Activated naive CD8-positive, alpha-beta T cell treated with anti-CD3 and anti-CD28 coated beads, Interleukin-2, amount 10 ng/mL, durations not matched to agents 7 days and 5 days (primary cell): ENCODE measurements around the gene MAP2K7. TPM values are rescaled to one million over a fixed set of nuclear protein-coding genes. Genes with fewer than 3 reads are reported as not detected.
"Not testable (repeated sequence)": the region's sequence is repeated elsewhere in the genome, so short reads cannot be mapped to it uniquely, and the experiment has no call there.

Source experiments
- ATAC-seq: fragments of 150-1000 bp; cut with Tn5 transposase; one replicate; pipeline ENCODE4 v1.10.0; 2021; ENCODE audit warnings: low read depth, moderate library complexity
- POLR2A ChIA-PET: fragments of 350-600 bp; sonication (Branson Sonifier 250); formaldehyde crosslinking; loops from one replicate; lab custom pipeline; 2021; ENCODE audit warnings: antibody characterized with exemption; lab: Charles Lee
- DNase-seq: peaks from one replicate; pipeline ENCODE4 v3.0.0; 2021
- H3K27ac Mint-ChIP-seq: one replicate; pipeline ENCODE4 v1.8.0; 2022; ENCODE audit warnings: mild to moderate bottlenecking, mixed read lengths
- H3K27me3 Mint-ChIP-seq: one replicate; pipeline ENCODE4 v1.8.0; 2022; ENCODE audit warnings: mild to moderate bottlenecking, moderate library complexity, mixed read lengths
- H3K36me3 Mint-ChIP-seq: one replicate; pipeline ENCODE4 v1.8.0; 2021; ENCODE audit warnings: mild to moderate bottlenecking, mixed read lengths
- H3K4me1 Mint-ChIP-seq: one replicate; pipeline ENCODE4 v1.8.0; 2021; ENCODE audit warnings: mixed read lengths
- H3K4me3 Mint-ChIP-seq: one replicate; pipeline ENCODE4 v1.8.0; 2022; ENCODE audit warnings: mild to moderate bottlenecking, moderate library complexity, mixed read lengths
- H3K9me3 Mint-ChIP-seq: one replicate; pipeline ENCODE4 v1.8.0; 2021; ENCODE audit warnings: mixed read lengths
- total RNA-seq, 2 experiments: library from RNA; stranded (reverse); gene quantifications; one replicate each; pipeline ENCODE4 v1.2.3, GENCODE V29; 2021

The MAP2K7 gene
- total RNA-seq, 2 experiments from 2014 or later, result 46.8 to 46.9 TPM

DNA sequence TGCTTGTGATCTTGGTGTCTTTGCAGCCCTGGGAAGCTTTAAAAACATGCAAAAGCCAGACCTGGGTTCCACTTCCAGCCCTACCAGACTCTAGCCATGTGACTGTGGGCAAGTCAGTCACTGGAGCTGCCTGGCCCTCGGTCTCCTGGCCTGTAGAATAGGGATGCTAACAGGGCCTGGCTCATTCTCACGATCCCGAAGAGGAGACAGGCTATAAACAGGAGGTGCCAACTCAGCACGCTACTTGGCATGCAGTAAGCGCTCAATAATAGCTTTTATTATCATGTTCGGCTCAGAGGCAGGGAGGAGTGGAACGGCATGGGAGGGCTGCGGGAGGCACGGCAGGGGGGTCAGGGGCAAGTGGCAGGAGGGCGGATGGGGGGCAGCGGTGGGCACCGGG lies 20.6 kb downstream of the MAP2K7 start:
- DNase-seq (no peak), ATAC-seq (no peak)
- Mint-ChIP-seq H3K9me3 (no peaks in the 10 kb centered on the region), H3K27ac (peak overlapping the region; percentile 34), H3K36me3 (no peaks in the 10 kb centered on the region), H3K4me3 (peak overlapping the region; percentile 22), H3K27me3 (peaks cover 8% of the 10 kb centered on the region), H3K4me1 (peaks cover 17% of the 10 kb centered on the region)
- POLR2A ChIA-PET, result interaction anchor here (0.9 kb wide), 1 partner anchor 20 kb away, joined by 4 read pairs; the partner anchor contains the start of gene MAP2K7

DNA sequence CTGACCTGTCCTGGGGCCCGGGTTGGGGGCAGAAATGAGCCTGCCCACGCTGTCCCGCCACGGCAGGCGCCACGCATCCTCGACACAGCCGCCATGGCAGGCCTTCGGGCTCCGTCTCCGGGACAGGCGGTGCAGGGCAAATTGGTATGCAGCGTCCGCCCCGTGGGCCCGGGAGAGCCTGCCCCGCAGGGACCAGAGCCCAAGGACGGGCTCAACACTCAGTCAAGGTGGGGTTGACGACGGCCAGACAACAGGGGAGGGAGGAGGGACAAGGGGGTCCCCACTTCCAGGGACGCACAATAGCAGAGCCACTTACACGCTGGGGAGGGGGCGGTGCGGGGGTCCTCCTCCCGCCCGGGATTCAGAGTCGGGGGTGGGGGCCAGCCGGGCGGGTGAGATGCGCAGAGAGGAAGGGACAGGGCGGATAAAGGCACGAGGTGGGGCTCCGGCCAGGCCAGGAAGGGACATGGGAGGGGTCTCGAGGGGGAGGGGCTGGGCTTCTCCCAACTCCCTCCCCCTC lies 21.0 kb downstream of the MAP2K7 start:
- H3K36me3 Mint-ChIP-seq, result no peaks in the 10 kb centered on the region
- peaks cover 4% of the 10 kb centered on the region for H3K27me3 Mint-ChIP-seq
- H3K4me1 Mint-ChIP-seq, result peaks cover 15% of the 10 kb centered on the region
- no peaks in the 10 kb centered on the region for H3K9me3 Mint-ChIP-seq
- POLR2A ChIA-PET, result interaction anchor here (0.9 kb wide), 1 partner anchor 21 kb away, joined by 4 read pairs; the partner anchor contains the start of gene MAP2K7
- H3K4me3 Mint-ChIP-seq, result no peak overlapping the region
- ATAC-seq (no peak), DNase-seq (no peak)
- no peak overlapping the region for H3K27ac Mint-ChIP-seq

DNA sequence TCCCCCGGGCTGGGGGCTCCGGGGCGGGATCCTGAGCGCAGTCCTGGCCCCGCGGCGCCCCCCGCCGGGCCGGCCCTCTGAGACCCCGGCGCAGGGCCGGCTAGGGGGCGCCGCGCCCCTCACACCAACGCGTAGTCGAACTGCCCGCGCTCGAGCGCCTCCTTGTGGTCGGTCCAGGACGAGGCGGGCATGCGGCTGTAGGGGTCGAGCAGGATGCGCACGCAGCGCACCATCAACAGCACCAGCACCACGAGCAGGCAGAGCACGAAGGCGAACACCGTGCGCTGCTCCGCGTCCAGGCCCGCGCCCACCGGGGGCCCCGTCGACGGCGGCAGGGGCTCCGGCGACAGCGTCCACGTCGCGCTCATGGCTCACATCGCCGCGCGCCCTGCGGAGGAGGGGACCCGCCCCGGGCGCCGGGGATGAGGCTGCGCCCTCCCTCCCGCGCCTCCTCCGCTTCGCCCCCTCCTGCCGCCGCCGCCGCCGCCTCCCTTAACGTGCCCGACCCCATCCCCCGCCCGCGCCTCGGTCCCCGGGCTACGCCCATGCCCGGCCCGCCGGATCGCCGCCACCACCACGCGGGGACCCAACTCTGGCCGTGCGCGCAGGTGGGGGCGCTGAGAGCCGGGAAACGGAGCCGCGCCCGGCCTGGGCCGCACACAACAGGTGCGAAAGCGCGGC lies 21.6 kb downstream of the MAP2K7 start:
- POLR2A ChIA-PET, result no interaction called here
- Mint-ChIP-seq H3K9me3 (no peaks in the 10 kb centered on the region), H3K27ac (peak overlapping the region; percentile 72), H3K27me3 (no peaks in the 10 kb centered on the region), H3K4me3 (peak overlapping the region; percentile 82), H3K4me1 (peaks cover 11% of the 10 kb centered on the region), H3K36me3 (no peaks in the 10 kb centered on the region)
- DNase-seq (peak; percentile 89), ATAC-seq (peak; percentile 36)

DNA sequence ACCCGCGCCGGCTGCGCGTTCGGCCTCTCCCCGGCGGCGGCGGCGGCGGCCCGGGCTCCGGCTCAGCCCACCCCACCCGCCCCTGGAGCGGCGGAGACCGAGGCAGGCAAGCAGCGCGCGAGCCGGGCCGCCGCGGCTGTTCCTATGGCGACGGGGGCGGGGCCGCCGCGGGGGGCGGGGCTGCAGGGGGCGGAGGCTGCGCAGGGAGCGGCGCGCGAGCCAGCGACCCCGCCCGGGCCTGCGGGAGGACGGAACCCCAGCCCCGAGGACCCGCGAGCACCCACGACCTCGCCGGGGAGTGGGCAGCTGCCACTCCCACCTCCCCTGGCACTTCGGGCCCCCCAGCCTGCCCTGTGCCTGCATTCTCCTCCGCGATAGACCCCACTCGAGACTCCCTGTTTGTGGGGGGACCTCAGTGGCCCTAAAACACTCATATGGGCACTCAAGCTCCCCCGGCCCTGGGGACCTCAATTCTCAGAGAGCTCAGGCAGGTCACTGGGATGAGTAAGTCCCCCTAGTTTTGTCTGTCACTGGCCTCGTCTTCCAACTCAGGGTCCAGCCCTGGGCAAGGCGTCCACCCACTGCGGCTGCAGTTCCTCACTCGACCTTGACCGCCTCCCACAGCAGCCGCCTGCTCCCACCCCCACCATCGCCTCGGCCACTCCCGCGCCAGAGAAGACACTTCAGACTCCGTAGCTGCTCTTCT lies 22.5 kb downstream of the MAP2K7 start, which contains the start of gene CTXN1:
Gene CTXN1 (minus strand): TSS at position 115 of the 706 bp plus-strand sequence. CDS start 597 bp downstream, outside the sequence.
- no peaks in the 10 kb centered on the region for H3K27me3 Mint-ChIP-seq
- H3K27ac Mint-ChIP-seq, result peak within 1 kb of the TSS; percentile 72
- H3K36me3 Mint-ChIP-seq, result no peaks in the 10 kb centered on the region
- POLR2A ChIA-PET, result interaction anchor here (1.5 kb wide), 1 partner anchor 17 kb away, joined by 9 read pairs; the partner anchor contains the start of gene TIMM44
- DNase-seq (peak; percentile 89), ATAC-seq (peak; percentile 31)
- H3K4me1 Mint-ChIP-seq, result peaks cover 8% of the 10 kb centered on the region
- H3K4me3 Mint-ChIP-seq, result peak within 1 kb of the TSS; percentile 82
- H3K9me3 Mint-ChIP-seq, result no peaks in the 10 kb centered on the region

DNA sequence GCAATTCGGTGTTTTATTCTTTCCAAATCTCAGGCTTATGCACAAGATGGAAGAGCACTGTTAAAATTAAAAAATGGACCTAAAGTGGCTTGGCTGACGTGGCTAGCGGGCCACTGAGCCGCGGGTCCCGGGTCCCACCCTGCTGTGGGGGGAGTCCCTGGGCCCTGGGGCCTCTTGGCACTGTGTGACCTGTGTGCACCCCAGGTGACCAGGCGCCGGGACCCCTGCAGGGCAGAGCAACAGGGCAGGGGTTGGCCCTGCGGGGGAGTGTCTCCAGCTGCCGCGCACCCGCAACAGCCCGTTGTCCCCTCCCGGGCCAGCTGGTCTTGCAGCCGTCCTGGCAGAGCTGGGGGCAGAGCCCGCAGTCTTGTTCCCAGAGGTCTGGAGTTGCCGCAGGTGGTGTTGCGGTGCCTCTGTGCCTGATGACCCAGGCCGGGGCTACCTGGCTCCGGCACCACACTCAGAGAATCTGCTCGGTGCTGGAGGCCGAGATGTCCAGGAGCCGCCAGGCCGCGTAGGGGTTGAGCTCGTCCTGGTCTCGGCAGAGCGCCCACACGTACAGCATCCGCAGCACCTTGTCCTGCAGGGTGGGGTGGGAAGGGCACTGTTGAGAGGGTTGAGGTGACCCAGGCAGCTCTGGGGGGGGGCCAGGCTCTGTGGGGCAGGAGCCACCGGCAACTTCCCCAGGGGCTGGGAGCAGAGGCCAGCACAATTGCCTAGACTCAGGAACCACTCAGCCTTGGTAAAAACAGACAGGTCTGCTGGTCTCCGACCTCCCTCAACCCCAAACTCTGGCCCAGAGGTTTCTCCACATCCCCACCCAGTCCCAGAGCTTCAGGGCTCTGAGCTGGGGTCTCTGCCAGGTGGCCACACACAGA lies 23.3 kb downstream of the MAP2K7 start:
- no peak for ATAC-seq
- H3K9me3 Mint-ChIP-seq, result no peaks in the 10 kb centered on the region
- H3K27ac Mint-ChIP-seq, result no peak overlapping the region
- POLR2A ChIA-PET, result interaction anchor here (1.1 to 1.5 kb wide), 2 partner anchors 17 to 96 kb away, joined by 3 to 9 read pairs; partner anchors contain the start of gene TIMM44
- no peaks in the 10 kb centered on the region for H3K27me3 Mint-ChIP-seq
- peaks cover 5% of the 10 kb centered on the region for H3K4me1 Mint-ChIP-seq
- peak overlapping the region; percentile 68 for H3K4me3 Mint-ChIP-seq
- no peaks in the 10 kb centered on the region for H3K36me3 Mint-ChIP-seq
- peak; percentile 39 for DNase-seq

DNA sequence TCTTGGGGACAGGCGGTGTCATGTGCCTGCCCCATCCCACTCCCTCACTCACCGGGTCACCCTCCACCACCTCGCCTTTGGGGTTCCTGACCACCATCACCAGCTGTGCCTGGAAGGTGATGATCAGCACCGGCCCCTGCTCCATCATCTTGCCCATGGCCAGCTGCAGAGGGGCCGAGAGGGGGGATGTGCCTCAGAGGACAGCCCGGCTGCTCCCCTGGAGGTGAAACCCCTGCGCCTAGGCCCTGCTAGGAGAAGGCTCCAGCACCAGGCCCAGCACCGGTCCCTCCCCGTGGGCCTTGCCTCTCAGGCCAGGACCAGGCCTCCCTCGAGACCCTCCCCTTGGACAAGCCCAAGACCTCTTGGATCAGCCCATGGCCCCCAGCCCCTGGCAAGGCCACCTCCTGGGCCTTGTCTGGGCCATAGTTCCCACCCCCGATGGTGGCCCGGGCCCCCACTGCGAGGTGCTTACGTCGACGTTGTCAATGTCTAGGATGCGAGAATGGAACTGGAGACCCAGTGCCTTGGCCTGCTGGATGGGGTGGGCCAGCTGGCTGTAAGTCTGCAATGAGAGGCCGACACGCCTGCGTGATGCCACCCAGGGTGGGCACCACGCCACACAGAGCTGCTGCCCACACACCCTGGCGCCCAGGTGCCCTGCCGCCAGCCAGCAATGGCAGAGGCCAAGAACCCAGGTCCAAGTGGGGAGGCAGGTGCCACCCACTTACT lies 24.1 kb downstream of the MAP2K7 start:
- H3K4me1 Mint-ChIP-seq, result peaks cover 3% of the 10 kb centered on the region
- H3K36me3 Mint-ChIP-seq, result no peaks in the 10 kb centered on the region
- H3K4me3 Mint-ChIP-seq, result no peak overlapping the region
- POLR2A ChIA-PET, result interaction anchor here (1.1 to 1.5 kb wide), 2 partner anchors 16 to 97 kb away, joined by 3 to 9 read pairs; partner anchors contain the start of gene TIMM44
- no peaks in the 10 kb centered on the region for H3K27me3 Mint-ChIP-seq
- ATAC-seq (no peak), DNase-seq (peak; percentile 30)
- no peak overlapping the region for H3K27ac Mint-ChIP-seq
- no peaks in the 10 kb centered on the region for H3K9me3 Mint-ChIP-seq

DNA sequence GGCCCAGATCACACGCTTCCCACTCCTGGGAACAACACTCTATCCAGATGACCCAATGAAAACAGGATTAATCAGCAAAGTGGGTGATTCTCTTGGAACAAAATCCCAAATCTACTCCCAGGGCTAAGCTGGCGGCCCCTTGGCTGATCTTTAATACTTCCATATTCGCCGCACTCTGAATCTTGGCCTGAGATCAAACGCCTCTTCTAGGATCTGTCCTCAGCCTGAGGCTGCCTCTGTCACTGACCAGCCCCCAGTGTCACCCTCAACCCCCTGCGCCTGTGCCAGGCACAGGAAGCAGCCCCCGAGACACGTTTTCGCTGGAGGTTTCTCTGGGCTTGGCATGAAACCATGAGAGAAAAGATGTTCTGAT lies 24.6 kb downstream of the MAP2K7 start:
- H3K27ac Mint-ChIP-seq, result no peak overlapping the region
- no peaks in the 10 kb centered on the region for H3K27me3 Mint-ChIP-seq
- no peak for DNase-seq
- H3K4me1 Mint-ChIP-seq, result peaks cover 3% of the 10 kb centered on the region
- H3K9me3 Mint-ChIP-seq, result no peaks in the 10 kb centered on the region
- H3K36me3 Mint-ChIP-seq, result no peaks in the 10 kb centered on the region
- H3K4me3 Mint-ChIP-seq, result no peak overlapping the region
- ATAC-seq, result no peak
- POLR2A ChIA-PET, result no interaction called here

DNA sequence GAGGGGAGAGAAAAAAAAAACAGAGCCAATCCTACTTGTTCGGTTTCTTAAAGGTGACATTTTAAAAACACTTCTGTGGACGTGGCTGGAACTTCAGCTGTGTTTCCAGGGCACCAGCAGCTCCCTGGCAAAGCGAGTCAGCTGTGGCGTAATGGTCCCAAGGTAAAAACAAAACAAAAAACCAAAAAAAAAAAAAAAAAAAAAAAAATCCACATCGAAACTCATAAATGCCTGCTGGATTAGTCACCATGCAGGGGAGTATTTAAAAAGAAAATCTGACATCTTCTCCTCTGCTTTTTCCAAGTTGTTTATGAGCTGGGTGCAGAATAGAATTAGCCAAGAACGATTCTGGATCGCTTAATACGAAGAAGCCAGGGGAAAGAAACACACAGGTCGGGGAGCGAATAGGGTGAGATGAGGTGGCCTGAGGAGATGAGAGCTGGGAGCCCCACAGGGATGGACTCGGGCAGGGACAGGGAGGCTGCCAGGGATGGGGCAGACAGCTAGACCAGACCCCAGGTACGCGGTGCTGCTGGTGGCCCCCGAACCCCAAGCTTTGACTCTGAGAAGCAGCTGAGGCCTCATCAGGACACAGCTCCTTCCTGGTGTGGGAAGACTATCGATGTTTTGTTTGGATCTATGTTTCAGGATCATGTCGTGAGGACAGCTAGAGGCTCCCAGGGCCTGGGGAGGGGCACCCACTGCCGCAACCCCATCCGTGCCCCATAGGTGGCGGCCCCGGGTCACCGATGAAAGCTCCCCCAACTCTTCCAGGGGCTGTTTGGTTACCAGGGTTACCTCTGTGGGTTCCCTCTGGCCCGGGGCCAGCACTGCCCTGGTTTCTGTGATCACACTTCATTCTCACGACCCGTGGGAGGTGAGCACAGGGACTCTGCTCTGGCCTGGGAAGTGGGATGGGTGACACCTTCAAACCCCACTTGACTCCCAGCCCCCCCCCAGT lies 25.3 kb downstream of the MAP2K7 start:
- Mint-ChIP-seq H3K36me3 (no peaks in the 10 kb centered on the region), H3K27ac (no peak overlapping the region), H3K4me1 (peaks cover 3% of the 10 kb centered on the region), H3K4me3 (no peak overlapping the region), H3K27me3 (no peaks in the 10 kb centered on the region), H3K9me3 (no peaks in the 10 kb centered on the region)
- POLR2A ChIA-PET, result interaction anchor here (0.8 to 1.3 kb wide), 2 partner anchors 12 to 15 kb away, joined by 6 to 7 read pairs; partner anchors contain the start of gene TIMM44
- DNase-seq, result peak; percentile 72
- peak; percentile 23 for ATAC-seq

DNA sequence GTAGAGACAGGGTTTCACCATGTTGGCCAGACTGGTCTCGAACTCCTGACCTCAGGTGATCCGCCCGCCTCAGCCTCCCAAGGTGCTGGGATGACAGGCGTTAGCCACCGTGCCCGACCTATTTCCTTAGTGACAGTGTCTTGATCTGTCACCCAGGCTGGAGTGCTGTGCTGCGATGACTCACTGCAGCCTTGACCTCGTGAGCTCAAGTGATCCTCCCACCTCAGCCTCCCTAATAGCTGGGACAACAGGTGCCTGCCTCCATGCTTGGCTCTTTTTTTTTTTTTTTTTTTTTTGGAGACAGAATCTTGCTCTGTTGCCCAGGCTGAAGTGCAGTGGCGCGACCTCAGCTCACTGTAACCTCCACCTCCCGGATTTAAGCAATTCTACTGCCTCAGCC lies 26.4 kb downstream of the MAP2K7 start:
- not testable (repeated sequence) for H3K9me3 Mint-ChIP-seq, H3K27ac Mint-ChIP-seq, H3K36me3 Mint-ChIP-seq, DNase-seq, H3K4me3 Mint-ChIP-seq, ATAC-seq, H3K4me1 Mint-ChIP-seq, H3K27me3 Mint-ChIP-seq
- POLR2A ChIA-PET, result interaction anchor here (0.6 to 1.3 kb wide), 2 partner anchors 9 to 861 kb away, joined by 3 to 5 read pairs; partner anchors contain the start of gene SNAPC2

DNA sequence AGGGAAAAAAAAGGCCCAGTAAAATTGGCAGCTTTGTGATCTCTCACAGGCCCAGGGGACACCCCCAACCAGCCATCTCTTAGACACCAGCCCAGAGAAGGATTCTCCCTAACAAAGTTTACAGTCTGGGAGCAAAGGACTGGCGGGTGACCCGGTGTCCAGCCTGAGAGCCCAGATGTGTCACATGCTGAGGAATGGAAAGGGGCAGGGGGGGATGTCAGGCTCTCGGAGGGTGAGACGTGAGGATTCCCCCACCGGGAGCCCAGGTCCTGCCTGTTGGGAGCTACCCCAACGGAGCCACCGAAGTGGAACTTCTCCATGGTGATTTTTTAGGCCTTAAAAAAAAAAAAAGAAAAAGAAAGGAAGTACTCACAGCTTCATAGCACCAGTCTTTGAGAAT lies 27.1 kb downstream of the MAP2K7 start:
- H3K27me3 Mint-ChIP-seq, result no peaks in the 10 kb centered on the region
- ATAC-seq, result no peak

More for the DNA sequence above, 27.1 kb downstream of the MAP2K7 start:
- H3K36me3 Mint-ChIP-seq, result no peaks in the 10 kb centered on the region
- no peaks in the 10 kb centered on the region for H3K4me1 Mint-ChIP-seq
- POLR2A ChIA-PET, result interaction anchor here (1.3 kb wide), 1 partner anchor 10 kb away, joined by 5 read pairs; the partner anchor contains the start of gene SNAPC2
- H3K27ac Mint-ChIP-seq, result no peak overlapping the region
- no peaks in the 10 kb centered on the region for H3K9me3 Mint-ChIP-seq
- no peak overlapping the region for H3K4me3 Mint-ChIP-seq
- DNase-seq, result no peak
